HG02798 (cell line): ENCODE data around the gene HID1.

Experiments
- ATAC-seq: cut with Tn5 transposase; IDR thresholded peaks from one replicate; pipeline ENCODE4 v1.9.1; 2021; ENCODE audit warnings: mild to moderate bottlenecking; ENCODE audit not compliant: unreplicated experiment, poor library complexity

HID1 gene

GRCh38 chr17:74904687-74905409 lies 67.7 kb downstream of the HID1 start:
- no peak for ATAC-seq

- no peak for ATAC-seq
These were observed 68.9 kb downstream of the HID1 start for GRCh38 chr17:74903671-74904070.

GRCh38 chr17:74903034-74903433 lies 69.5 kb downstream of the HID1 start:
- no peak for ATAC-seq

GRCh38 chr17:74901353-74902135 lies 71.0 kb downstream of the HID1 start:
- no peak for ATAC-seq
